ENCODE measurements around the gene CKS2.
"Not testable (repeated sequence)": the region's sequence is repeated elsewhere in the genome, so short reads cannot be mapped to it uniquely, and the experiment has no call there.

CKS2 gene

DNA sequence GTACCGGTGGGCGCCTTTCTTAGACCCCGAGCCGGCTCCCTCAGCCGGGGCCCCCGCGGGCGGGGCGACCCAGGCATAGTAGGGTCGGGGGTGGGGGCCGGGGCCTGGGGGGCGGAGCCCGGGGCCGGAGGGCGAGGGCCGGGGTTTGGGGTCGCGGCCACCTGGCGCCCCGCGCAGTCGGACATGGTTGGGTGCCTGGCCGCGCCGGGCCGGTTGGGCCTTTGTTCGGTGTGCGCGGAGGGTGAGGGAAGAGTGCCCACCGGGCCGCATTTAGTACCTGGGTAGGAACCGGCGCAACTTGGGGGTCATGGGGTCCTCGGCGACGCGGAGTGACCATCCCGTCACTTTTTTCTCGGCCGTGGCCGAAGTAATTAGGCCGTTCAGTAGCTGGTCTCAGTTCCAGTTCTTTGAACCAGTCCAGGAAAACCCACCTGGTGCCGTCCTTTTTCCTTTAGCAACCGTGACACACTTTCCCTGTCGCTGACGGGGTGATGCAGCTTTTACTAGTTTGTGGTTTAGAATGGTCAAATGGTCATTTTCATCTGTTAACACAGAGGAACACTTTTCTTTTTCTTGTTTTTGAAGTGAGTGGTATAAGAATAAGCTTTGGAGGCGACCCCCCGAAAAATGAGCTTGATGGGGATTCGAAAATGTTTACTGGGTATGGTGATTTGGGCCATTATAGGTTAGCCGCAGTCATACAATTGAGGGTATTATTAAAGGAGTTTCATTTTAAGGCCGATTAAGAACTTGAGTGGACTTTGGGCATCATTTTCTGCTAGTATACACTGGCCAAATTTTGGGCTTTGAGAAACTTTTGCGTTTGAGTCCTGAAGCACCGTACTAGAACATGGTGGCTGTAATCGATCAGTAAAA lies 589 bp downstream of the CKS2 start:
- no peak for DNase-seq

DNA sequence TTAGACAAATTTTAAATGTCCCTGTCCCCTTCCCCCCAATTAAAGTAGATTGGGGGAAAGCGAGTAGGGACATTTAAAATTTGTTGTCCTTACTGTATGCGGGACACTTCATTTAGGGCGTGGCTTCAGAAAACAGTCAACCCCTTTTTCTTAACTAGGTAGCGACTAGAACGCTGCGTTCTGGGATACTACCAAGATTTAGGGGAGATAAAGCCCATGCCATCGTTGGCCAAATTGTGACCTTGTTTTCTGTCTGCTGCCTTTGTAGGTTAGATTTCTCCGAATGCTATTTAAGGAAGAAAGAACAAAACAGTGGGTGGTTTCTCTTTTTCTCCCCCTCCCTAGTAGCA lies 1.2 kb downstream of the CKS2 start:
- DNase-seq: no peak

DNA sequence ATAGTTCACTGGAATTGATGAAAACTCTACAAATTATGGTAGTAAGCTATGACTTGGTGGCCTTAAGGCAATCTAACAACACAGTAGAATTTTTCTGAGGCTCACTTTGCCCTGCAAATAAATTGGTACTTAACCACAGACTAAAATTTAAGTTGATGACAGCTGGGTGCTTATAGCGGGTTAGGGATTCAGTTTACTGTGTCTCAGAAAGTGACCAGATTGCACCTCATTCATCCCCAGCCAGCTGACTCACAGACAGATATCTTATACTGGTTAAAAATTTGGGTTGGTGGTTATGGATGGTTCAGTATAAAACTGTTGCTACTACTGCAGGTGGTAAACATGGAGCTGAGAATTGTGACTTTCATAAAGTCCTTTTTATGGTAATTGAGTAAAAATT lies 2.8 kb downstream of the CKS2 start:
- peak; percentile 21 for DNase-seq

DNA sequence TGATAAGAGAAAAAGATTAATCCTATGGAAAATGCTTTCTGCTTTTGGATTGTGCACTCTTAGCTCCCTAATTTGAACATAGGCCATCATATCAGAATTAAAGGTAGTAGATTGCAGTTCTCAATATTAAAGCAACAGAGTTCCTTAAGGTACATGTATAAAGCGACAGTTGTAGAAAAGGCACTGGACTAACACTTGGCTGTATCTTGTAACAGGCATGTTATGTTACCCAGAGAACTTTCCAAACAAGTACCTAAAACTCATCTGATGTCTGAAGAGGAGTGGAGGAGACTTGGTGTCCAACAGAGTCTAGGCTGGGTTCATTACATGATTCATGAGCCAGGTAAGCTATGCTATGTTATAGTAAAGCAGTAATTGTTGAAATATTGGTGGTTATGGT lies 4.0 kb downstream of the CKS2 start:
- no peak for DNase-seq

DNA sequence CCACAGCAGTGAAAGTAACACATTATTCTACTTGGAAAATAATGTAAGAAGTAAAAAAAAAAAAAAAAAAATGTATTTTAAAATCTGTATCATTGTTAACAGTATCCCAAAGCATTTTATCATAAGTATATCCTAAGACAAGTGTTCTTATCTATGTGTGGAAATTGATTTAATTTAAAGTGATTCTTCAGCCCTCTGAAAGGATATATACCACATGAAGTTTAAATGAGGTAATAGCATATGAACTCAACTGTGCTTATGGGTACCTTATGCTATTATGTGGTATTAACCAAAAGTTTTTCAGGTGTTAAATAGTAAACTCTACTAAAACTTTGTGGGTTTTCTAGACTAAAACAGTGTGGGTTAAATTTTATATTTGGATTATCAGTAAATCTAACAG lies 4.5 kb downstream of the CKS2 start:
- no peak for DNase-seq

DNA sequence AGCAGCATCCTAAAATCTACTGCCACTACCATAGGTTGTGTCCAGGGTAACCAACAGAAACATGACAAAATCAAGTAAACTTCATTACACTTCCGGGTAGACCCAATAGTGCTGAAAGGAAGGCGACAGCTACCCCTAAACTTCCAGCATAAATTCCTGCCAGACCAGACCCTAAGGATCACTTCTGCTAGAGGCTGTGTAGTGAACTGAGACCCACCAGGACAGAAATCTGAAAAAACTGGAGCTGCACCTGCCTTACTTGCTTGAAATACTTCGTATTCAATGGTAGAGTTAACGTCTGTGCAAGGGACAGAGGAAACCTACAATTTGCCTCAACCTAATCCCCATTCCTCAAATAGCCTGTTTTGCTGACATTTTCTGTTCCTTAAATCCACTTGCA lies 6.3 kb downstream of the CKS2 start:
- no peak for DNase-seq

DNA sequence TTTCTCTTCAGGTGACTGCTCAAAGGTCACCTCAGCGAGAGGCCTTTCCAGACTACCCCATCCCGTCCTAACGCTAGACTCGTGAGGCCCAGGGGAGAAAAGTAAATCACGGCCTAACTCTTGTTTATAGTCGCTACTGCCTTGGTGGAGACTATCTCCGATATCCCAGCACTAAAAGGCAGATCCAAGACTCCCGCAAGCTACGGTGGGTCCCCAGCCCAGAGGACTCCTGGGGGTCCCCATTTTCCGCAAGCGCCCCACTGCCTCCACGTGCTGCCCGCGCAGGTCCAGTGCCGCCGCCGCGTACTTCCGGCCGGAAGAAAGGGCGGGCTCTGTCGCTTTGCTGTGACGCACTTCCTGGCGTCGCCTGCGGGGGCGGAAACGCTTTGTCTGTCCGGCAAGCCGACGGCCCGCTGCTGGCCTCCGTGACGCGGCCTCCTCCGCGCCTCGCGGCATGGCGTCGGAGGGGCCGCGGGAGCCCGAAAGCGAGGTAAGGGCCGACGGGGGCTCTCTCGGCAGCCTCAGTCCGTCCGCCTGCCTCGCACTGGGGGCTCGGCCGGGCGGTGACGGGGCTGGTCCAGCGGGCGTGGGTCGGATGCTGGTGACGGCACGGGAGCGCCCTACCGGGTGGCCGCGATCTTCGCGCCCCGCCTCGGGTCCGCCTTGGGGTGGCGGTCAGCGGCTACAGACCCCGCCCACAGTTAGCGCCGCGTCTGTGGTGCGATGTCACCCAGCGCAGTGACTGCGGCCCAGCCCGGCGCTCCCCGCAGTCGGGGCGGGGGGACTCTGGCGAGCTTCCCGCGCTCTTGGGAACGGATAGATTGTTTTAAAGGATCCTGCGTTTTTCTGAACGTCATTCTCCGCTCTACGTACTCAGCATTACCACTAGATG lies 7.4 kb downstream of the CKS2 start, which contains the start of gene SECISBP2:
SECISBP2 (plus strand) TSS at position 378 of the 892 bp plus-strand sequence; CDS start at position 455, 77 bp downstream.
- DNase-seq: peak; percentile 91

DNA sequence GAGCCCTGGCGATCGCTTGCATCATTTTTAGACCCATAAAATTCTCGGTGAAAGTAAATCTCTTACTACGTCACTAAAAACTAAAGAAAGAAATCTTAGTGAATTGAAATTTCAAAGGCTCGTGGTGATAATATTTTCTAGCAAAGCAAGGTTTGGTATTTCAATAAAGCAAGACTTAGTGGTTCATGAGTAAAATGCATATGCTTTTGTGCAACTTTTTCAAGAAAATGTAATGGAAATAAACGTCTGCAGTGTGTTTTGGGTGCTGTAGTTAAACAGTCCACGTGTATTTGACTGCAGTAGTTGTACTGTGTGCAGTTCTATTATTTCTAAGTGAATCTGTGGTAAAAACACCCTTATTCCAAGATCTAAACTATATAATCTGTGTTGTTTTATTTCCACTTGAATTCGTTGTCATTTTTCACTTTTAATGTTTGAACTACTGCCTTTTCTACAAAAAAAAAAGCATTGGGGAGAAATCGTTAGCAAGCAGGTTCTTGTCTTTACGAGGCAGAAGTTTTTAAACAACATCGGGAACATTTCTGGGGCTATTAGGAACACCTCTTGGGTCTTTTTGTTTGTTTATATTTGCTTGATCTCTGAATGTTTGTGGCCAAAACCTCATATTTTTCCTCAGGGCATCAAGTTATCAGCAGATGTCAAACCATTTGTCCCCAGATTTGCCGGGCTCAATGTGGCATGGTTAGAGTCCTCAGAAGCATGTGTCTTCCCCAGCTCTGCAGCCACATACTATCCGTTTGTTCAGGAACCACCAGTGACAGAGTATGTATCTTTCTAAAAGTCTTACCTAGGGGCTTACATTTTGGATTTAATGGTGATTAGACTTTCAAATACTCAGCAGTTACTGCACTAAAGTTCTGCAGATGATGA lies 8.3 kb downstream of the CKS2 start:
- no peak for DNase-seq

DNA sequence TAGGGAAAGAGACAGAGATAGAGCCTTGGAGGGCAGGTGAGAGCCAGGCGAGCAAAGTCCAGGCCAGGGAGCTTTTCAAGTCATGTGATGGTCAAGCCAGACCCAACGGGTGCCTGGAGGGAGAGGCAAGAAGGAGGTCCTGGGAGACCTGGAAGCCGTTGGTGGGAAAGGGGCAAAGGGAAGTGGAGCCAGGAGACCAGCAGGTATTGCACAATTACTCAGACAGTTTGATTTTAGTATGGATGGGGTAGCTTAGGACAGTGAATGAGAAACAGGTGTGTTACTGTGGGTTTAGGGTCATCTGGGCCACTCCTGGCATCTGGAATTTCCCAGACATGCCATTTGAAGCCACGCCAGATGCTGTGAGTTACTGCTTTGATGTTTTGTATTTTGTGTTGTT lies 12.4 kb downstream of the CKS2 start:
- no peak for DNase-seq

DNA sequence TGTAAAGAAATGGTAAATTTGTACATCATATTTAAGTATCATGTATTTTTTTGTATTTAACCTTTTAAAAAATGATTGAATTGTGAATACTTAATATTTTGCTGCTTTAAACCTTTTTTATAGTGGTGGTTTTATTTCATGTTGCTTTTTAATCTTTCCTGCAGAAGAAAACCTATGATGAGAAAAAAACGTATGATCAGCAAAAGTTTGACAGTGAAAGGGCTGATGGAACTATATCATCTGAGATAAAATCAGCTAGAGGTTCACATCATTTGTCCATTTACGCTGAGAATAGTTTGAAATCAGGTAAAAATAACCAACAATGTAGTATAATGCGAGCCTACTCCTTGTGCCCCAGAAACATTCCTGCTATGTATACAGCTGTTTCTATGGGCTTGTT lies 14.7 kb downstream of the CKS2 start:
- DNase-seq: no peak

DNA sequence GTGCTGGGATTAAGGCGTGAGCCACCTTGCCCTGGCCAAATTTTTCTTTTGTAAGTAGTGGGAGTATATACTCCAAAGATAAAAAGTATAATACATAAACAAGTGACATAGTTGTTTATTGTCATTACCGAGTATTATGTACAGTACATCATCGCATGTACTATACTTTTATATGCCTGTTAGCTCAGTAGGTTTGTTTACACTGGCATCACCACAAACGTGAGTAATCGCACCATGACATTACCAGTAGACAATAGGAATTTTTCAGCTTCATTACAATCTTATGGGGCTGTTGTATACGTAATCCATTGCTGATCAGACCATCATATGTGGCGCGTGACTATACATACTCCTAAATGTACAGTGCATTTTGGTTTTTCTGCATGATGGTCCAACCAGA lies 17.1 kb downstream of the CKS2 start:
- no peak for DNase-seq

DNA sequence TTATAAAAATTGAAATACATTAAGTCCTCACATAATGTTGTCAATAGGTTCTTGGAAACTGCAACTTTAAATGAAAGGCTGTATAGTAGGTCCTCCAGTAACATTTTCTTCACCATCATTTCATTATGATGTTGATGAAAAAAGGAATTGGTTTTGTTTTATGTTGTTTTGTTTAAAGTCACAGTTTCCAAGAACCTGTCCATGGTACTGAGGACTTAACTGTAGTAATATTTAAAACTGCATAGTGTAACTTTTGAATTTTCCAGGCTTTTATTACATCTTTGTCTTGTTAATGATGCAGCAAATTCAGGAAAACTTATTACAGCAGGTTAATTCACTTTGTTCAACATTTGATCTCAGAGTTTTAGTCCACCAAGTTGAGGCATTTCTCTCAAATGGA lies 18.9 kb downstream of the CKS2 start:
- DNase-seq: no peak

DNA sequence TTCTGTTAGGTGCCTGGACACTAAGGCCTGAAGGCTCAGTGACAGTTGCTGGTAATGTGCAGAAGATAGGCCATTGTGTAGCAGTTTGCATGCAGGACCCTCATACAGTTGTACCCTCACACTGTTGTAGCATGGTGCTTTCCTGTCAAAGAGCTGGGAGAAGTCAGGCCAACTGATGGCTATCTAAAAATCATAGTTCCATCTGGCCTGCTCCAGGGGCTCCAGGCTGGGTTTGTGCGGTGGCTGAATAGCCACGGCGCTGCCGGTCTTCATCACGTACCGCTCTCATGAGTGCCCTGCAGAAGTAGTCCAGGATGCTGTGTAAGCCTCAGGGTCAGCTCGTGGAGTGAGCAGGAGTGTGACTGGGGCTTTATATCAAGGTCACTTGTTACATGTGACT lies 19.5 kb downstream of the CKS2 start:
- no peak for DNase-seq

DNA sequence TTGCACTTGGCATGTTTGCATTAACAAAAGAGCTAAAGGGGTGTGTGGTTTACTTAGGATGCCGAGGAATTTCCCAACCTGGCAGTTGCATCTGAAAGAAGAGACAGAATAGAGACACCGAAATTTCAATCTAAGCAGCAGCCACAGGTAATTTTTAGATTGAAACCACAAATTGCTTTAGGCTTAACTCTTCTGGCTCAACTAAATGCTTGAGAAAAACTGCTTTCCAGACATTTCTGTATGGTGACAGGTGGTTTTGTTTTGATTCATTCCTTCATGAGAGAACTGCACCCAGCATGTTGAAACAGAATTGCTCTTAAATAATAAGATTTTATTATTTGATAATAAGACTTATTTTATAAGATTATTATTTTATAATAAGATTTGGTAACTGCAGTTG lies 28.8 kb downstream of the CKS2 start:
- no peak for DNase-seq

DNA sequence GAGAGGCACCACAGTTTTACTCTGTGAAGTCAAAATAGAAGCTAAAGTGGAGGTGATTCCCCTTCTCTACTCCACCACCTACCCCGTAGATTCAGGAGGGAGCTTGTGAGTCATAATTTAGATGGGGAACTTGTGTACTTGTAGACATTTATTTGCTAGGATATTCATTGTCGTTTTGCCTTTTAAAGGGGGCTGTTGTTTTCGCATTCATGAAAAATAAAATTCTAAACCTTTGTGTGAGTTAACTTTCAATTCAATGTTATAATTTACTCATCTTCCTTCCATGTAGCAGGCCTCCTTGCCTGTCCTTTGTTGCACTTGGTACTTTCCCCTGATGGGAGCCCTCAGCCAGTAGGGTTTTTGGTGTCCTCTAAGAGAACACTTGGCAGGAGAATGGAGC lies 29.3 kb downstream of the CKS2 start:
- DNase-seq: no peak

DNA sequence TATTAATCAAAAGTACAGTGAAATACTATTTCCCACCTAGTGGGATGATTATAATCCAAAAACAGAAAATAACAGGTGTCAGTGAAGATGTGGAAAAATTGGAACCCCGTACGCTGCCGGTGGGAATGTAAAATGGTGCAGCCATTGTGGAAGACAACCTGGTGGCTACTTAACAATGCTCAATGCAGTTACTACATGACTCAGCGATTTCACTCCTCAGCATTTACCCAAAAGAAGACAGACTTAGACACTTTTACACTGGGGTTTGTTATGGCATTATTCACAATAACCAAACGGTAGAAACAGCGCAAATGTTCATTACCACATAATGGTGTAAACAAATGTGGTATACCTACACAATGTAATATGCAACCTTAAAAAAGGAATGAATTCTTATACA lies 31.2 kb downstream of the CKS2 start:
- DNase-seq: no peak

DNA sequence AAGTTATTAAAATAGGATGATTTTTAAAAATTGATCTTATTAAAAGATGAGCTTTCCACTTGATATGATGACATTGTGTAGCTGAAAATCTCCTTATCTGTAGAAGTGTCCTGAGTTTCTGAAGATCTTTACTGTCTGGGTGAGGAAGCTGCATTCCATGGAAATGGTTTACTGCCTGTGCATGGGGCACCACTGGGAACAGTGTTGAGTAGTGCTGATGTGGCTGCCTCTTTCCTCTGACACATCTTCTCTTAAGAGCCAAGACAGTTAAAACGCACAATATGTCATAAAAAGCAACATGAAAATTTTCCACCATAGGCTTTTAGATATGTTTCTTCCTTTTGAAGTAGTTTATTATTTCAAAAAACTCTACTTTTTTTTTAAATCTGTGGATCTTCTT lies 32.0 kb downstream of the CKS2 start:
- DNase-seq: no peak

DNA sequence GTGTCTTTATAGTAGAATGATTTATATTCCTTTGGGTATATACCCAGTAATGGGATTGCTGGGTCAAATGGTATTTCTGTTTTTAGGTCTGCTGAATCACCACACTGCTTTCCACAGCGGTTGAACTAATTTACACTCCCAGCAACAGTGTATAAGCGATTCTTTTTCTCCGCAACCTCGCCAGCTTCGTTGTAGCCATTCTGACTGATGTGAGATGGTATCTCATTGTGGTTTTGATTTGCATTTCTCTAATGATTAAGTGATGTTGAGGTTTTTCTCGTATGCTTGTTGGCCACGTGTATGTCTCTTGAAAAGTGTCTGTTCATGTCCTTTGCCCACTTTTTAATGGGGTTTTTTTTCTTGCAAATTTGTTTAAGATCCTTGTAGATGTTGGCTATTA lies 32.8 kb downstream of the CKS2 start:
- not testable (repeated sequence) for DNase-seq

DNA sequence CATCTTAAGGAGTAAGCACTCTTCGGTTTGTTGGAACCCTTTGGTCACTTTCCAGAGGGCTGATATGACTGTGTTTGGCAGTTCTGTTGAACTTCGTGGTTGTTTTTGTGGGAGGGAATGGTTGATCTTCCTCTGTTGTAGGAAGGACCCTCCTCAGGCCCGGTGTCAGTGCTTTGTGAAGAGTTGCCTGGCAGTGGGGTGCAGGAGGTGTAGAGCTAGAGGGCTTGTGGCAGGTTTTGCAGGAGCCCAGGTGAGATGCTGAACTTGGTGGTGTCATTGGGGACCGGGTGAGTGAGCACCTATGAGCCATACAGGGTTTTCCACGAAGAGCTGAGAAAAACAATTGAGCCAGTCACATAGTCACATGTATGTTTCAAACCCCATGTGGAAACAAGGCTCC lies 34.5 kb downstream of the CKS2 start:
- DNase-seq: no peak

DNA sequence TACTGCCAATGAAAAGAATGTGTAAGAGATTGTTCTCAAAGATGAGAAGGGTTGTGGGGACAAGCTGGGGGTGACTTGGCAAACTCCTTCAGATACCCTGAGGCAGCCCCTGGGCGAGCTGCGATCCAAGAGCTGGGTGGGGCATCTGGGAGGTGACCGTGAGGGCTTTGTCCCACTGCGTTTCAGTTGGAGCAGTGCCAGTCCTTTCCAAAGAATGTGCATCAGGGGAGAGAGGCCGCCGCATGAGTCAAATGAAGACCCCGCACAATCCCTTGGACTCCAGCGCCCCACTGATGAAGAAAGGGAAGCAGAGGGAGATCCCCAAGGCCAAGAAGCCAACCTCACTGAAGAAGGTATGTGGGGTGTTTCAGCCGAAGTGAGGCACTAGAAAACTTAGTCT lies 35.7 kb downstream of the CKS2 start:
- no peak for DNase-seq

DNA sequence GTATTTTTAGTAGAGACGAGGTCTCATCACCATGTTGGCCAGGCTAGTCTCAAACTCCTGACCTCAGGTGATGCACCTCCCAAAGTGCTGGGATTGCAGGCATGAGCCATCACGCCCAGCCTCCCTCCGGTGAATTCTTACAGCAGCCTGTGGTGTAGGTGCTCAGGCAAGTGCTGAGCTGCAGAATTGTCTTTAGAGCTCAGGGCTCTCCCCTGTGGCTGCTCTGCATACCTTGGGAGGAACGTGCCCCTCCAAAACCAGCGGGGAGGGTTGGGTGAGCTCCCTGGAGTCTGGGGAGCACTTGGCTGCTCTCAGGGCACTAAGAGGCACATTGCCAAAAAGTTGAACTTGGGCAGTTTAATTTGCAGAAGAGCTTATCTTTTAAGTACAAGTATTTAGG lies 36.7 kb downstream of the CKS2 start:
- no peak for DNase-seq

DNA sequence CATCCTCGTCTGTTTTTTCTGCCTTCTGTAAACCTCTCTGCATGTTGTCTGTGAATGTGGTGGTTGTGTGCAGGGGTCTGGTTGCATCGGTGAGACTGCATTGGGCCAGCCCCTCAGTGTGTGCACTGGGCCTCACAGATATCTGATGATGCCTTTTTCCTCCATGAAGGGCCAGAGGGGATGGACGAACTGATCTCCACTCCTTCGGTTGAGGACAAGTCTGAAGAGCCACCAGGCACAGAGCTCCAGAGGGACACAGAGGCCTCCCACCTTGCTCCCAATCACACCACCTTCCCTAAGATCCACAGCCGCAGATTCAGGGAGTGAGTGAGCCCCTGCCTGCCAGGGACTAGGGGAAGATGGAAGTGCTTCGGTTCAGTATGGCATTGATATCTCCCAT lies 38.6 kb downstream of the CKS2 start:
- no peak for DNase-seq

DNA sequence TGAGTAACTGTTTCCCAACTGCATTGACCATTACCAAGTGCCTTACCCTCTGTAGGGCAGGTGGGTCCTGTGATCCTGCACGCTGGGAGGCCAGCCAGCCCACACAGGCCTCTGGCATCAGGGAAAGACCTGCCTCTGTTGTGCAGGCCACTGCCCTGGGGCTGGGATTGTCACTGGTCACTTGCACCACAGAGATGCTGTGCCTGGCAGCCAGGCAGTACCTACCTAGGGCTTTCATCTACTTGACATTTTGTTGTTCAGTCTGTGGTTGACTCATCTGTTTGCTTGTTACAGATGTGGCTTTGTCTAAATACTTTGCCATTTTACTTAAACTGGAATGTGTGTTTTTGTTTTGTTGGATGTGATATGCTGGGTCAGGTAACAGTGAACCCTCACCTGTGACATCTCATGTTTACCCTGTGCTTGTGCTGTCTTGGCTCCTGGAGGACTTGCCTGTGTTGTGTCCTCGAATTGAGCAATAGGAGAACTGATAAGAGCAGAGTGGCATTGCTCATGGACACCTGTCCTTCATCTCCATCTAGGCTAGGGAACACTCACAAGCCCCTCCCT lies 40.1 kb downstream of the CKS2 start:
- DNase-seq: no peak

Measured in DMS 273 treated with DMSO at 0.1 percent for 48 hours (cell line).